ENCODE results near the gene ARHGAP4. TPM values are rescaled to one million over a fixed set of nuclear protein-coding genes. Genes with fewer than 3 reads are reported as not detected.

The ARHGAP4 gene
- total RNA-seq, 2 donors from 2014 or later, result 56.0 to 65.0 TPM

DNA sequence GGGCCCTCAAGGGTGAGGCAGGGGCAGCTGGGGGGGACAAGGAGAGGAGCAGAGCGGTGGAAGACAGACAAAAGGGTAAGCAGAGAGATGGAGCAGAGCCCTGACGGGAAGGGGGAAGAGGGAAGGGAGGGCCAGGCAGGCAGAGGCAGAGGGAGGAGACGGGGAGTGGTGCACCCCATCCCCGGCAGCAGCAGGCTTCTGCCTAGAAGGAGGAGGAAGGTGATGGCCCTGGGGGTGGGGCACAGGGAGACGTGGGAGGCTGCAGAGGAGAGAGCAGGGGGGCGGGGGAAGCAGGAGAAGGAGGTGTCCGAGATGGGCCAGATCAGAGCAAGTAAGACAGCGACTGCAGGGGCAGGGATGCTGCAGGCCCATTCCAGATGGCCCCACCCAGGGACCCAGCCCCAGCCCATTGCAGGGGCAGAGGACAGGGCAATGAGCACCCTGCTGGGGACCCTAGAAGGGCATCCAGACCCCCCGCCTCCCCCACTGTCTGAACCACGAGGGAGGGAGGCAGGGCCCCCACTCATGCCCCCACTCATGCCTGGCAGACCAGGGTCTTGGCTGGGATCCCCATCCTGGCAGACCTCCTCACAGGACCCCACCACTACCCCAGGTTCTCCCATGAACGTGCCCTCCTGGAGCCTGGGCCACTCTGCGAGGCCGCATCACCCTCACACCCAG lies 42.8 kb downstream of the ARHGAP4 start:
- H3K36me3 Mint-ChIP-seq (ENCODE audit: low read depth), result no peaks in the 10 kb centered on the region
- Histone ChIP-seq H3K36me3 (ENCODE audit: control insufficient read depth, insufficient read depth, low read length) (no peaks in the 10 kb centered on the region), H3K9me3 (ENCODE audit: control insufficient read depth, low read length) (no peaks in the 10 kb centered on the region), H3K27ac (ENCODE audit: low read depth, low read length) (peak overlapping the region; percentile 77), H3K4me3 (ENCODE audit: low read length) (no peak overlapping the region), H3K9ac (ENCODE audit: extremely low read depth, low read length, poor library complexity, severe bottlenecking) (no peak overlapping the region), H3K4me1 (ENCODE audit: control insufficient read depth, insufficient read depth, low read length) (peaks cover 4% of the 10 kb centered on the region), H3K27me3 (ENCODE audit: control insufficient read depth, insufficient read depth, low read length, poor library complexity, severe bottlenecking) (peaks cover 17% of the 10 kb centered on the region)
- no peak overlapping the region for H3K4me3 Mint-ChIP-seq
- no peak for TF ChIP-seq CTCF (conservative IDR thresholded peaks at IDR 0.05)
- H3K9me3 Mint-ChIP-seq, result peaks cover 42% of the 10 kb centered on the region
- no peak for DNase-seq
- H3K4me1 Mint-ChIP-seq, result peaks cover 21% of the 10 kb centered on the region
- no peak overlapping the region for H3K27ac Mint-ChIP-seq
- WGBS, 2 experiments (ENCODE audit: insufficient coverage in 1 of 2, insufficient read length in 1 of 2), result 71 to 90% methylated on average over 3 to 12 of the region's 13 CpGs
- peaks cover 11% of the 10 kb centered on the region for H3K27me3 Mint-ChIP-seq (ENCODE audit: insufficient read depth)

GRCh38 chrX:153882557-153882956 lies 43.5 kb downstream of the ARHGAP4 start:
- H3K27ac Mint-ChIP-seq, result no peak overlapping the region
- no peaks in the 10 kb centered on the region for H3K9me3 ChIP-seq (ENCODE audit: control insufficient read depth, low read length)
- H3K27me3 ChIP-seq (ENCODE audit: control insufficient read depth, insufficient read depth, low read length, poor library complexity, severe bottlenecking), result peaks cover 17% of the 10 kb centered on the region
- peaks cover 6% of the 10 kb centered on the region for H3K4me1 ChIP-seq (ENCODE audit: control insufficient read depth, insufficient read depth, low read length)
- peak overlapping the region; percentile 77 for H3K27ac ChIP-seq (ENCODE audit: low read depth, low read length)
- DNase-seq, result peak; percentile 42
- H3K4me3 Mint-ChIP-seq, result no peak overlapping the region
- no peaks in the 10 kb centered on the region for H3K36me3 ChIP-seq (ENCODE audit: control insufficient read depth, insufficient read depth, low read length)
- no peak overlapping the region for H3K4me3 ChIP-seq (ENCODE audit: low read length)
- H3K9me3 Mint-ChIP-seq, result peaks cover 42% of the 10 kb centered on the region
- H3K36me3 Mint-ChIP-seq (ENCODE audit: low read depth), result no peaks in the 10 kb centered on the region
- peaks cover 28% of the 10 kb centered on the region for H3K4me1 Mint-ChIP-seq
- no peak for TF ChIP-seq CTCF (conservative IDR thresholded peaks at IDR 0.05)
- WGBS, 2 experiments (ENCODE audit: insufficient coverage in 1 of 2, insufficient read length in 1 of 2), result 62% methylated on average over 7 of the region's 7 CpGs; no CpG with 5 or more reads in 1 of the 2 experiments
- H3K27me3 Mint-ChIP-seq (ENCODE audit: insufficient read depth), result peaks cover 5% of the 10 kb centered on the region
- no peak overlapping the region for H3K9ac ChIP-seq (ENCODE audit: extremely low read depth, low read length, poor library complexity, severe bottlenecking)

DNA sequence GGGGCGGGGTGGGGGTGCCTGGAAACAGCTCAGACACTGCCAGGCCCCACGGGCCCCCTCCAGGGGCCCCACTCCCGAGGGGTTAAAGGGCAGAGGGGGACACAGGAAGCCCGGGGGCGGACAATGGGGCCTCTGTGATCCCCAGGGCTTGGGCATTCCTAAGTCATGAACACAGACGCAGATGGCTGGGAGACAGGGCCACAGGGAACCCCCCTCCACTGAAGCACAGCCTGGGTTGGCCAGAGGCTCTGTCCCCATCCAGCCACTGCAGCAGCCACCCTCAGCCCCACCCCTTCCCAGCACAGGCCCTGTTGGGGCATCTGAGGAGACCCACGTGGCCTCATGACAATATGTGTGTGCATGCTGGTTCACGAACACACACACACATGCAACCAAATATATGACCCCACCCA lies 44.0 kb downstream of the ARHGAP4 start:
- H3K27me3 ChIP-seq (ENCODE audit: control insufficient read depth, insufficient read depth, low read length, poor library complexity, severe bottlenecking), result peaks cover 12% of the 10 kb centered on the region
- TF ChIP-seq CTCF (conservative IDR thresholded peaks at IDR 0.05), result no peak
- no peaks in the 10 kb centered on the region for H3K36me3 ChIP-seq (ENCODE audit: control insufficient read depth, insufficient read depth, low read length)
- WGBS, 2 experiments (ENCODE audit: insufficient coverage in 1 of 2, insufficient read length in 1 of 2), result 80% methylated on average over 8 of the region's 8 CpGs; no CpG with 5 or more reads in 1 of the 2 experiments
- Mint-ChIP-seq H3K4me1 (peaks cover 30% of the 10 kb centered on the region), H3K4me3 (no peak overlapping the region), H3K9me3 (peaks cover 42% of the 10 kb centered on the region), H3K27ac (no peak overlapping the region), H3K36me3 (ENCODE audit: low read depth) (no peaks in the 10 kb centered on the region), H3K27me3 (ENCODE audit: insufficient read depth) (peaks cover under 1% of the 10 kb centered on the region)
- H3K27ac ChIP-seq (ENCODE audit: low read depth, low read length), result peak overlapping the region; percentile 77
- H3K9ac ChIP-seq (ENCODE audit: extremely low read depth, low read length, poor library complexity, severe bottlenecking), result no peak overlapping the region
- H3K4me3 ChIP-seq (ENCODE audit: low read length), result no peak overlapping the region
- peaks cover 6% of the 10 kb centered on the region for H3K4me1 ChIP-seq (ENCODE audit: control insufficient read depth, insufficient read depth, low read length)
- H3K9me3 ChIP-seq (ENCODE audit: control insufficient read depth, low read length), result no peaks in the 10 kb centered on the region
- DNase-seq, result peak; percentile 47
